ENCODE measurements around the gene CERS2.

- TF ChIP-seq CTCF (conservative IDR thresholded peaks at IDR 0.05; ENCODE audit: low read length) (no peak), EZH2phosphoT487 (IDR thresholded peaks at IDR 0.05; ENCODE audit: borderline replicate concordance, low read depth, low read length) (no peak)
Measured at GRCh38 chr1:151005729-151006319, 31.2 kb upstream of the CERS2 start.
